Astrocyte of the cerebellum (primary cell): Measurements from ENCODE around the gene HEMK1.

Source experiments
- DNase-seq: peaks from one replicate; pipeline ENCODE4 v3.0.0-alpha.2; 2011; ENCODE audit warnings: low read depth
- H3K4me3 ChIP-seq: 2 replicates; pipeline ENCODE4 v1.5.1; 2011; ENCODE audit warnings: mild to moderate bottlenecking, low read depth, low read length, moderate library complexity
- CTCF ChIP-seq: IDR thresholded peaks from 2 replicates; pipeline ENCODE4 v1.5.1; 2012; ENCODE audit warnings: low read length, low read depth, moderate library complexity, mild to moderate bottlenecking; ENCODE audit errors: missing control alignments
- in situ Hi-C: cut with HindIII; loops from 2 replicates; pipeline ENCODE4 v1.10.0; 2017; ENCODE audit warnings: low sequenced_read_pairs

The HEMK1 gene

DNA sequence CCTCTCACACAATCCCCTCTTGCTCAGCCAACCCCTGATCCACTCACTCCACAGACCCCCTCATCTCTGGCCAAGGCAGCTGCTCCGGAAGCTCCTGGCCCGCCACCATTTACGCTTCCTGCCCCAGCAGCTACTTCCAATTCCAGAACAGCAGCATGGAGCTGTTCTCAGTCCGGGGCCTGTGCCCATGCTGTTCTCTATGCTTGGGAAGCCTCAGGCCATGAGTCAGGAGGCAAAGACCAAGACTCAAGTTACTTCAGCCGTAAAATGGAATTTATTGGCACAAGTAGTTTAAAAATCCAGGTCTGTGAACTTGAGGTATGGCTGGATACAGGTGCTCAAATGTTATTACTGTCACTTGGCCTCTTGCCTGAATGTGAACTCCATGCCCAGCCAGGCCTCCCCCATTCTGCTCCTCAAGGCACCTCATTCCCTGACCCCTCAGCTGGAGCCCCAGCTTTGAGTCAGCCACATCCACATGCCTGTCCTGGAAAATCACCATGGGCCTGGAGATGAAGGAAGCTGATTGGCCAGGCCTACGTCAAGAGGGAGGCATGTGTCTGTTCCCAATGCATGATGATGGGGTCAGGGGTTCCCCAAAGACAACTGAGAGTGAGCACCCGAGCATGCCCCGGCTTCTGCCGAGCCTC lies 34.5 kb upstream of the HEMK1 start:
- in situ Hi-C loops = loop anchor here (5.0 kb wide), 3 partner anchors 43 to 203 kb away; no protein-coding TSS in a partner anchor

DNA sequence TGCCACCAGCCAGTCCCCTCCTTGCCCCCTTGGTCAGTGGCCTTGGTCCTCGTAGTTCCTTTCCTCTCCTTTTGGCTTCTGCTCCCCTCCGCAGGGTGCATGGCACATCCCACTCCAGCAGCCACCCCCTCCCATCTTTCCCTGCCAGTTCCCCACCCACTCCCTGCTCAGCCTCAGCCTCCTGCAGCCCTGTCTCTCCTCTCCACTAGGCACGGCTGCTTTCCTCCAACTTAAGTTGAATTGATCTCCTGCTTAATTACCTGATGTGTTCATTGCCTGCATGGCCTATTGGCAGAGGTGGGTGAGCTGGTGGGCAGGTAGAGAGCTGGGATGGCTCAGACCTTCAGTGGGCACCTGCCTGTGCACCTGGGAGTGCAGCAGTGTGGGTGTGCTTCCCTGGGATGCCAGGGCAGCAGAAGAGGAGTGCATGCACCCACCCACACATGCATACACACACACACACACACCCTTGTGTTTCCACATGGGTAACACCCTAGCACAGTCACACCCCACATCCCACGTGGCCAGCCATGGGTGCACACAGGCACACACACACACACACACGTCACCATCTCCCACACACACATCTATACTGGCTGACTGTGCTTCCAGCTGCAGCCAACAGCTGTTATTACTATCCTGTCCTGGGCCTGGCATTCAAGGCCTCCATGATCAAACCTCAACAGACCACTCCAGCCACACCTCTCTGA lies 32.7 kb upstream of the HEMK1 start:
- in situ Hi-C loops = loop anchor here (5.0 kb wide), 3 partner anchors 44 to 204 kb away; no protein-coding TSS in a partner anchor
- TF ChIP-seq CTCF = no peak
- DNase-seq = no peak
- H3K4me3 ChIP-seq = no peak overlapping the region

More for the DNA sequence above, 34.5 kb upstream of the HEMK1 start:
- DNase-seq = no peak
- H3K4me3 ChIP-seq = no peak overlapping the region
- no peak for TF ChIP-seq CTCF

DNA sequence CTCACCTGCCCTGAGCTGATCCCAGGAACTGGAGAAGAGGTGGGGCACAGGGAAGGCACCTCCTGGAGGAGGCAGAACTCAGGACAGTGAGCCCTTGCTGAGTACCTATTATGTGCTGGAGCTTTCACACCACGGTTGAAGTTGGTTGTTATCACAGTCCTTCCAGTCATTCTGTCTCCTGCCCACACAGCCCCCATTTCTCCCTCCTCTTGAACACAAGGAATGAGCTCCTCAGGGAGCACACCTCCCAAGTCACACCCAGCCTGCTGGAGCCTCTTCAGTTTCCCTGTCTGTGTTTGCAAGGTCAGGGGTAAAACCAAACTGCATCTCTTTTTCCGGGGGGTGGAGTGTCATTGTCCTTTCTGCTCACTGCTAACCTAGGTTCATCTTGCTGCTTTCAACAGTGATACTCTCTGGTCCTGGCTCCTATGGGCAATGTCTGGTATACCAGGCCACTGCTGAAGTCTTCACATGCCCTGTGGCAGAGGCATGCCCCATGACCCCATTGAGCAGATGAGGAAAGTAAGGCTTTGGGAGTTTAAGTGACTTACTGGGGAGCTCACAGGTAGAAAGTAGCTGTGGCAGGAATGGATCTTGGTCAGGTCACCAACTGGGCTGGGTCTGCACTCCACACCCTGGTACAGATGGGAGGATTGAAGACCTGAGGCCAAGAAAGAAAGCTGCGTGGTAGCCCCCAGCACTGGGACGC lies 31.7 kb upstream of the HEMK1 start:
- no peak overlapping the region for H3K4me3 ChIP-seq
- no peak for DNase-seq
- in situ Hi-C loops = loop anchor here (5.0 kb wide), 3 partner anchors 45 to 205 kb away; no protein-coding TSS in a partner anchor
- no peak for TF ChIP-seq CTCF

GRCh38 chr3:50539356-50540286 lies 29.7 kb upstream of the HEMK1 start:
- in situ Hi-C loops = loop anchor here (5.0 kb wide), 3 partner anchors 47 to 207 kb away; no protein-coding TSS in a partner anchor
- TF ChIP-seq CTCF = no peak
- no peak overlapping the region for H3K4me3 ChIP-seq
- no peak for DNase-seq

DNA sequence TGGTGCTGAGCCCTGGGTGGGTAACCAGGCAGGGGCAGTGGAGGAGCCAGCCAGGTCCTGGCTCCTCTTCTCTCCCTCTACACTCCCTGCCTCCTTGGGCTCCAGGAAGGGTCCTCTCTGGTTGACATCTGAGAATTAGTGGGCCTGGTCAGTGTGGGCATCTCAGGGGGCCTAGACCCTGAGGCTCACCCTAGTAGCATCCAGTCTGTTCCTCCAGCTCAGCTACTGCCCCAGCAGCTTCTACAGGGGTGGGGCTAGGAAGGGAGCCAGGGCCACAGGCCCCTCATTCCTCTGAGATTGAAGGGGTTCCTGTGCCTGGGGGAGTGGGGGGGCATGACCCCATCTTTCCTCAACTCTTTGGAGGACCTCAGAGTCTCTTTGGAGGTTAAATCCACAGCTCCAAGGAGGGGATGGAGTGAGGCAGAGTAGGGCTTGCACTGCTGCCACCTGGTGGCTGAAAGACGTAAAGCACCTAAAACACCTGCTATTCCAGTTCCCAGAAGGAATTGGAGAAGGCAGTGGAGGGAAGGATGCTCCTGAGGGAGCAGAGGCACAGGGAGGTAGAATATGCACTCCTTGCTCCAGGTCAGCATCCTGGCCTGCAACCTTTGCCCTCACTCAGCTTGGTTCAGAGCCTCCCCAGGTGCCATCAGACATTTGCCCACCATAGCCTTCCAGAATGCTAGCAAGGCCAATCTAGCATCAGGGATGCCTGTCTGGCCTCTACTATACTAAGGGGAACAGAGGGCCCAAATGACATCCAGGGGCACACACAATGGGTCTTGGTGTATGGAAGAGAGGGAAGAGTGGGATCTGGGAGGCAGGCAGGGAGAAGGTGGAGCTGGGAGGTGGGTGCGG lies 26.9 kb upstream of the HEMK1 start:
- no peak overlapping the region for H3K4me3 ChIP-seq
- DNase-seq = peak; percentile 40
- TF ChIP-seq CTCF = peak; percentile 97
- in situ Hi-C loops = no loop called here
